ENCODE measurements around the gene SLC9A1. TPM values are rescaled to one million over a fixed set of nuclear protein-coding genes. Genes with fewer than 3 reads are reported as not detected.

Gene SLC9A1
- total RNA-seq, 1 experiment from 2014 or later = 21.7 TPM

- DNase-seq (ENCODE audit: low read depth, low spot score) = no peak
- ChIA-PET RAD21 (ENCODE audit: low non-redundant PET in 1 of 2, low total read pairs in 2 of 2, uncharacterized antibody in 2 of 2, unreplicated experiment in 2 of 2) (no interaction called here), CTCF (no interaction called here), POLR2A (no interaction called here)
- no TSS peak for BruUV-seq (replicated peaks)
- no peak overlapping the region for H3K4me2 ChIP-seq (ENCODE audit: low read length)
- TF ChIP-seq EGR1 (IDR thresholded peaks at IDR 0.05; ENCODE audit: low read depth) (no peak), RAD21 (IDR thresholded peaks at IDR 0.05; ENCODE audit: low read depth) (no peak), CTCF (IDR thresholded peaks at IDR 0.05 in 2 of 3, conservative IDR thresholded peaks at IDR 0.05 in 1 of 3; ENCODE audit: borderline replicate concordance in 1 of 3, insufficient read depth in 1 of 3, low read depth in 2 of 3, low read length in 2 of 3) (no peak), SIN3A (IDR thresholded peaks at IDR 0.05; ENCODE audit: low read depth) (no peak), JUND (IDR thresholded peaks at IDR 0.05) (no peak), REST (IDR thresholded peaks at IDR 0.05; ENCODE audit: low read depth) (no peak), POLR2AphosphoS5 (IDR thresholded peaks at IDR 0.05; ENCODE audit: low read depth, low read length) (no peak), CBX3 (IDR thresholded peaks at IDR 0.05; ENCODE audit: low read depth) (no peak), TCF7L2 (IDR thresholded peaks at IDR 0.05; ENCODE audit: borderline replicate concordance, extremely low read depth, insufficient read depth, insufficient read length) (no peak), EZH2 (IDR thresholded peaks at IDR 0.05) (no peak), SP1 (IDR thresholded peaks at IDR 0.05; ENCODE audit: low read depth) (no peak), FOSL1 (IDR thresholded peaks at IDR 0.05; ENCODE audit: low read depth) (no peak), YY1 (IDR thresholded peaks at IDR 0.05; ENCODE audit: extremely low read depth, insufficient replicate concordance, low read depth, low read length) (no peak), EZH2phosphoT487 (IDR thresholded peaks at IDR 0.05; ENCODE audit: borderline replicate concordance) (no peak), ZNF274 (IDR thresholded peaks at IDR 0.05; ENCODE audit: low read depth, low read length) (no peak), MAX (IDR thresholded peaks at IDR 0.05) (no peak), ZFX (IDR thresholded peaks at IDR 0.05) (no peak), SRF (IDR thresholded peaks at IDR 0.05; ENCODE audit: low read depth) (no peak)
- H3K4me1 ChIP-seq (ENCODE audit: control insufficient read depth in 1 of 2, insufficient read depth in 2 of 2, low read length in 2 of 2) = no peaks in the 10 kb centered on the region
- no peaks in the 10 kb centered on the region for H3K9me2 ChIP-seq (ENCODE audit: insufficient read depth)
- no peak for ATAC-seq
- intact Hi-C loops (cut with micrococcal nuclease) = no loop called here
- H3K9ac ChIP-seq (ENCODE audit: low read length) = no peak overlapping the region
- H3K79me2 ChIP-seq (ENCODE audit: insufficient read depth, low read length) = no peaks in the 10 kb centered on the region
- no peaks in the 10 kb centered on the region for H4K20me1 ChIP-seq (ENCODE audit: insufficient read depth)
- no peaks in the 10 kb centered on the region for H3K9me3 ChIP-seq (ENCODE audit: control insufficient read depth in 1 of 2, insufficient read depth in 1 of 2, low read depth in 1 of 2, low read length in 2 of 2)
- H3K4me3 ChIP-seq (replicated peaks in 1 of 2; ENCODE audit: low read depth in 1 of 2, low read length in 2 of 2) = no peak overlapping the region
- H3K36me3 ChIP-seq (ENCODE audit: control insufficient read depth in 1 of 2, insufficient read depth in 2 of 2, low read length in 2 of 2) = no peaks in the 10 kb centered on the region
- H2AFZ ChIP-seq (ENCODE audit: low read depth, low read length, poor library complexity, severe bottlenecking) = no peak overlapping the region
- no peak overlapping the region for H3K27ac ChIP-seq (ENCODE audit: low read depth, low read length)
- no peaks in the 10 kb centered on the region for H3K27me3 ChIP-seq (ENCODE audit: insufficient read depth, low read length)
Measured at GRCh38 chr1:27166351-27166802, 11.5 kb upstream of the SLC9A1 start.
